H9 (cell line): ENCODE results near the gene LAYN. TPM values are rescaled to one million over a fixed set of nuclear protein-coding genes. Genes with fewer than 3 reads are reported as not detected.

Experiments
- DNase-seq: peaks from one replicate; pipeline ENCODE4 v3.0.0-alpha.2; 2017
- H2AFZ ChIP-seq: one replicate; pipeline ENCODE4 v1.6.1; 2013; ENCODE audit warnings: mild to moderate bottlenecking, low read length, control low read depth, moderate library complexity
- H2AK5ac ChIP-seq: 2 replicates; pipeline ENCODE4 v1.6.1; 2013; ENCODE audit warnings: low read length, control low read depth, mixed read lengths; ENCODE audit not compliant: insufficient read length
- H2BK120ac ChIP-seq: one replicate; pipeline ENCODE4 v1.6.1; 2013; ENCODE audit warnings: low read depth, mild to moderate bottlenecking, low read length, control low read depth, inconsistent platforms; ENCODE audit not compliant: poor library complexity, severe bottlenecking
- H2BK12ac ChIP-seq: 2 replicates; pipeline ENCODE4 v1.6.1; 2013; ENCODE audit warnings: low read length, control low read depth, mixed read lengths, low read depth; ENCODE audit not compliant: insufficient read length
- H2BK15ac ChIP-seq: 2 replicates; pipeline ENCODE4 v1.6.1; 2013; ENCODE audit warnings: low read depth, low read length, control low read depth
- H2BK20ac ChIP-seq: one replicate; pipeline ENCODE4 v1.6.1; 2013; ENCODE audit warnings: low read depth, mild to moderate bottlenecking, low read length, control low read depth, inconsistent platforms; ENCODE audit not compliant: poor library complexity, severe bottlenecking
- H2BK5ac ChIP-seq: 2 replicates; pipeline ENCODE4 v1.6.1; 2013; ENCODE audit warnings: low read length, control low read depth, mixed read lengths; ENCODE audit not compliant: insufficient read length
- H3K14ac ChIP-seq: 2 replicates; pipeline ENCODE4 v1.6.1; 2013; ENCODE audit warnings: low read length, control low read depth; ENCODE audit not compliant: insufficient read depth
- H3K18ac ChIP-seq: 2 replicates; pipeline ENCODE4 v1.6.1; 2013; ENCODE audit warnings: low read depth, mild to moderate bottlenecking, mixed read lengths, low read length, control low read depth; ENCODE audit not compliant: insufficient read length
- H3K23ac ChIP-seq: 2 replicates; pipeline ENCODE4 v1.6.1; 2013; ENCODE audit warnings: low read length, control low read depth, mixed read lengths, low read depth; ENCODE audit not compliant: insufficient read length
- H3K23me2 ChIP-seq: 2 replicates; pipeline ENCODE4 v1.6.1; 2013; ENCODE audit warnings: low read depth, mild to moderate bottlenecking, mixed read lengths, low read length, control low read depth; ENCODE audit not compliant: insufficient read length, poor library complexity, severe bottlenecking
- H3K27ac ChIP-seq: 2 replicates; pipeline ENCODE4 v1.5.1; 2013; ENCODE audit warnings: low read length, control low read depth, mixed read lengths, low read depth; ENCODE audit not compliant: insufficient read length
- H3K27me3 ChIP-seq: 2 replicates; pipeline ENCODE4 v1.6.1; 2013; ENCODE audit warnings: low read length, control low read depth, inconsistent platforms; ENCODE audit not compliant: insufficient read depth
- H3K4ac ChIP-seq: 2 replicates; pipeline ENCODE4 v1.6.1; 2013; ENCODE audit warnings: low read depth, mild to moderate bottlenecking, control low read depth, inconsistent platforms, low read length, moderate library complexity
- H3K4me1 ChIP-seq: 2 replicates; pipeline ENCODE4 v1.6.1; 2013; ENCODE audit warnings: low read length, control low read depth, inconsistent platforms; ENCODE audit not compliant: insufficient read depth
- H3K4me2 ChIP-seq: 2 replicates; pipeline ENCODE4 v1.6.1; 2013; ENCODE audit warnings: low read length, control low read depth, mixed read lengths; ENCODE audit not compliant: insufficient read length, insufficient read depth
- H3K56ac ChIP-seq: 2 replicates; pipeline ENCODE4 v1.6.1; 2013; ENCODE audit warnings: low read depth, mild to moderate bottlenecking, mixed read lengths, low read length, control low read depth; ENCODE audit not compliant: insufficient read length
- H3K79me1 ChIP-seq: 2 replicates; pipeline ENCODE4 v1.6.1; 2013; ENCODE audit warnings: low read depth, mild to moderate bottlenecking, moderate library complexity, low read length, control low read depth, inconsistent platforms; ENCODE audit not compliant: insufficient read depth, poor library complexity, severe bottlenecking
- H3K79me2 ChIP-seq: 2 replicates; pipeline ENCODE4 v1.6.1; 2013; ENCODE audit warnings: low read length, control low read depth, inconsistent platforms; ENCODE audit not compliant: insufficient read depth
- H3K9ac ChIP-seq: 2 replicates; pipeline ENCODE4 v1.6.1; 2013; ENCODE audit warnings: low read length, control low read depth, mixed read lengths; ENCODE audit not compliant: insufficient read length; ENCODE audit errors: extremely low read depth
- H3K9me3 ChIP-seq: one replicate; pipeline ENCODE4 v1.6.1; 2013; ENCODE audit warnings: low read depth, low read length, inconsistent platforms; ENCODE audit not compliant: control insufficient read depth
- H3T11ph ChIP-seq: one replicate; pipeline ENCODE4 v1.6.1; 2013; ENCODE audit warnings: mild to moderate bottlenecking, low read length, control low read depth, inconsistent platforms
- H4K20me1 ChIP-seq: one replicate; pipeline ENCODE4 v1.6.1; 2013; ENCODE audit not compliant: control insufficient read depth, insufficient read length, insufficient read depth
- H4K5ac ChIP-seq: 2 replicates; pipeline ENCODE4 v1.6.1; 2013; ENCODE audit warnings: low read depth, mild to moderate bottlenecking, mixed read lengths, low read length, control low read depth; ENCODE audit not compliant: insufficient read length
- H4K8ac ChIP-seq: replicated peaks from 2 replicates; pipeline ENCODE4 v1.6.1; 2013; ENCODE audit warnings: low read length, control low read depth, mixed read lengths, low read depth; ENCODE audit not compliant: insufficient read length
- H4K91ac ChIP-seq: 2 replicates; pipeline ENCODE4 v1.6.1; 2013; ENCODE audit warnings: low read depth, mild to moderate bottlenecking, moderate library complexity, mixed read lengths, low read length, control low read depth; ENCODE audit not compliant: insufficient read length
- H3K27ac Mint-ChIP-seq, 3 experiments: 2 replicates in 2 of 3; 3 replicates in 1 of 3; pipeline ENCODE4 v1.8.0; 2020 to 2021; ENCODE audit warnings: mixed read lengths in 3 of 3, mild to moderate bottlenecking in 1 of 3, moderate library complexity in 1 of 3
- H3K27me3 Mint-ChIP-seq: 2 replicates; pipeline ENCODE4 v1.8.0; 2021; ENCODE audit warnings: low read depth, mild to moderate bottlenecking, moderate library complexity, mixed read lengths
- H3K36me3 Mint-ChIP-seq, 3 experiments: 2 replicates in 2 of 3; 3 replicates in 1 of 3; pipeline ENCODE4 v1.8.0; 2020 to 2021; ENCODE audit warnings: low read depth in 3 of 3, mixed read lengths in 3 of 3; ENCODE audit not compliant: insufficient read depth in 1 of 3
- H3K4me1 Mint-ChIP-seq, 2 experiments: 2 replicates each; pipeline ENCODE4 v1.8.0; 2020; ENCODE audit warnings: mixed read lengths in 2 of 2
- H3K4me3 Mint-ChIP-seq, 2 experiments: 2 replicates in 1 of 2; 3 replicates in 1 of 2; pipeline ENCODE4 v1.8.0; 2020 to 2021; ENCODE audit warnings: mild to moderate bottlenecking in 2 of 2, mixed read lengths in 2 of 2, moderate library complexity in 1 of 2
- H3K9me3 Mint-ChIP-seq, 2 experiments: 2 replicates in 1 of 2; 3 replicates in 1 of 2; pipeline ENCODE4 v1.8.0; 2020; ENCODE audit warnings: mild to moderate bottlenecking in 2 of 2, mixed read lengths in 2 of 2, moderate library complexity in 1 of 2
- CTCF ChIP-seq: fragments of 200-600 bp; sonication (generic); conservative IDR thresholded peaks from 3 replicates; pipeline ENCODE4 v1.8.0; 2021; ENCODE audit warnings: antibody characterized with exemption, mild to moderate bottlenecking
- WGBS: extraction: QIAGEN DNeasy Blood & Tissue Kit; methylation state at CpG from one replicate; pipeline ENCODE4 v1.1.7; 2013; ENCODE audit warnings: missing lambda C conversion rate, low lambda C conversion rate, mixed read lengths; ENCODE audit not compliant: insufficient read length; ENCODE audit errors: extremely low coverage; 5-methylcytosine and 5-hydroxymethylcytosine counted together
- total RNA-seq: library from RNA; stranded (reverse); gene quantifications from 2 replicates; pipeline ENCODE4 v1.2.1, GENCODE V29; 2021

LAYN gene
- total RNA-seq, 1 experiment from 2014 or later: 3.1 TPM

- H4K20me1 ChIP-seq: no peaks in the 10 kb centered on the region
- WGBS: no CpG with 5 or more reads among the region's 4 CpGs
- no peak overlapping the region for H3K14ac ChIP-seq
- no peak overlapping the region for H2BK15ac ChIP-seq
- no peaks in the 10 kb centered on the region for H3K79me1 ChIP-seq
- no peak overlapping the region for H4K5ac ChIP-seq
- Mint-ChIP-seq H3K36me3 (no peaks in the 10 kb centered on the region; a peak in 1 of 7 replicates), H3K4me3 (no peak overlapping the region), H3K27me3 (peaks cover 24% of the 10 kb centered on the region), H3K9me3 (no peaks in the 10 kb centered on the region; a peak in 1 of 5 replicates), H3K4me1 (peaks cover 20 to 24% of the 10 kb centered on the region in 2 experiments), H3K27ac (no peak overlapping the region)
- no peak overlapping the region for H3K27ac ChIP-seq
- no peak overlapping the region for H2BK5ac ChIP-seq
- H3K79me2 ChIP-seq: no peaks in the 10 kb centered on the region
- H2BK120ac ChIP-seq: no peak overlapping the region
- TF ChIP-seq CTCF: no peak
- no peak overlapping the region for H3K23ac ChIP-seq
- H3T11ph ChIP-seq: no peak overlapping the region
- no peak overlapping the region for H2BK20ac ChIP-seq
- no peak overlapping the region for H3K4ac ChIP-seq
- H2AFZ ChIP-seq: no peak overlapping the region
- H3K23me2 ChIP-seq: peaks cover 11% of the 10 kb centered on the region
- H3K4me1 ChIP-seq: peaks cover 3% of the 10 kb centered on the region; the same call in 1 of the 2 replicates
- no peak overlapping the region for H3K9ac ChIP-seq
- no peak overlapping the region for H2BK12ac ChIP-seq
- no peak for DNase-seq
- no peaks in the 10 kb centered on the region for H3K9me3 ChIP-seq
- peaks cover 7% of the 10 kb centered on the region; the same call in 1 of the 2 replicates for H3K27me3 ChIP-seq
- H4K8ac ChIP-seq: no peak overlapping the region
- H3K4me2 ChIP-seq: no peak overlapping the region
- no peak overlapping the region for H3K56ac ChIP-seq
- H2AK5ac ChIP-seq: no peak overlapping the region
- H3K18ac ChIP-seq: no peak overlapping the region
- H4K91ac ChIP-seq: no peak overlapping the region
These were observed 65.2 kb downstream of the LAYN start for GRCh38 chr11:111605681-111606080.
